Pancreas (tissue), 10 donors: ENCODE data around the gene STT3B. TPM values are rescaled to one million over a fixed set of nuclear protein-coding genes. Genes with fewer than 3 reads are reported as not detected.

ENCODE experiments used
- ATAC-seq, 4 donors: fragments of 200-7000 bp; cut with Tn5 transposase; one replicate each; pipeline versions ENCODE4 v1.8.0 to v1.9.1; 2020; ENCODE audit warnings: mild to moderate bottlenecking in 4 of 4, moderate library complexity in 4 of 4
- DNase-seq, 6 donors: peaks; one replicate each; pipeline ENCODE4 v3.0.0-alpha.2; 2020
- FAIRE-seq: peaks from 2 replicates; lab custom pipeline; 2012; peaks lifted over from hg19 to GRCh38; lab: Jason Lieb, UNC
- H3K27ac ChIP-seq, 4 donors: fragments of 200-600 bp; sonication (generic); 1 replicate in 3 of 4; 2 replicates in 1 of 4; pipeline versions ENCODE4 v1.5.0 to v1.8.0; 2020
- H3K27me3 ChIP-seq, 4 donors: fragments of 200-600 bp; one replicate each; pipeline ENCODE4 v1.8.0; 2021
- H3K36me3 ChIP-seq, 3 donors: fragments of 200-600 bp; sonication (generic) in 1 of 3; one replicate each; pipeline versions ENCODE4 v1.5.0 to v1.8.0; 2020 to 2021
- H3K4me1 ChIP-seq, 3 donors: fragments of 200-600 bp; one replicate each; pipeline ENCODE4 v1.8.0; 2021
- H3K4me3 ChIP-seq, 4 donors: fragments of 200-600 bp; sonication (generic) in 2 of 4; one replicate each; pipeline versions ENCODE4 v1.5.0 to v1.8.0; 2020 to 2021
- H3K9me3 ChIP-seq, 4 donors: fragments of 200-600 bp; one replicate each; pipeline ENCODE4 v1.8.0; 2021
- CTCF ChIP-seq, 4 donors: fragments of 200-600 bp; sonication (generic) in 3 of 4; IDR thresholded peaks; one replicate each; pipeline versions ENCODE4 v1.5.0 to v1.8.0; 2021; ENCODE audit warnings: antibody characterized with exemption in 4 of 4
- WGBS, 2 donors: extraction: QIAGEN DNeasy Blood & Tissue Kit; methylation state at CpG; one replicate each; pipeline ENCODE4 v1.1.7; 2013; 5-methylcytosine and 5-hydroxymethylcytosine counted together
- intact Hi-C, 3 donors: fragments of 100-400 bp; cut with DNase I; formaldehyde crosslinking; loops; one replicate each; pipeline versions ENCODE4 v1.11.1 to v1.14.2; 2022
- polyA plus RNA-seq, 2 donors: library from polyadenylated mRNA; stranded (reverse); fragments of 200-250 nt; gene quantifications; one replicate each; pipeline ENCODE4 v1.2.3, GENCODE V29; 2013
- total RNA-seq, 6 donors: library from RNA; stranded (reverse); fragmentation: NEBNext Ultra II Directional in 4 of 6; extraction: Animal tissue kit (Norgen Biotek cat#: 25700) in 4 of 6; gene quantifications; one replicate each; pipeline versions ENCODE4 v1.2.1 to v1.2.4, GENCODE V29; 2021 to 2023
- donor health status: healthy with polysubstance abuse.
- donor health status: DM: no; HTN: no; CAD: no; lungs with moderate emphysema.
- donor health status: DM: no; HTN: no; CAD: no.
- donor health status: control.
- donor health status: control.
- donor health status: Bipolar disorder and iron deficiency.
- donor health status: DM: yes; HTN: yes; CAD: no.
- donor health status: DM: no; HTN: no; CAD: no.
- donor health status: DM: no; HTN: no; CAD: no.
- donor health status: DM: yes; HTN: yes; CAD: no.

Gene STT3B
- total and polyA plus RNA-seq, 8 donors = 23.7 to 61.9 (median 51.0) TPM

GRCh38 chr3:31559872-31560534 is 27.3 kb downstream of the STT3B start:
- FAIRE-seq (no peak), DNase-seq (no peak), ATAC-seq (no peak)
- H3K9me3 ChIP-seq = no peaks in the 10 kb centered on the region
- H3K27ac ChIP-seq = no peak overlapping the region
- no peak for TF ChIP-seq CTCF (IDR thresholded peaks at IDR 0.05)
- no peak overlapping the region for H3K4me3 ChIP-seq
- peaks cover 0 to 18% (median 18%) of the 10 kb centered on the region in 3 donors for H3K4me1 ChIP-seq
- H3K36me3 ChIP-seq = no peaks in the 10 kb centered on the region
- no peaks in the 10 kb centered on the region for H3K27me3 ChIP-seq
- intact Hi-C loops = no loop called here
- 92 to 96% methylated on average over 2 of the region's 2 CpGs for WGBS, 2 donors

GRCh38 chr3:31561891-31562290 is 29.2 kb downstream of the STT3B start:
- FAIRE-seq (no peak), ATAC-seq (no peak), DNase-seq (peak in 1 of 6 donors; percentile 35)
- intact Hi-C loops = no loop called here
- Histone ChIP-seq H3K9me3 (no peaks in the 10 kb centered on the region), H3K36me3 (no peaks in the 10 kb centered on the region), H3K4me3 (no peak overlapping the region), H3K27ac (no peak overlapping the region), H3K4me1 (peaks cover 10 to 24% (median 23%) of the 10 kb centered on the region in 3 donors), H3K27me3 (no peaks in the 10 kb centered on the region)
- 88 to 93% methylated on average over 5 of the region's 5 CpGs for WGBS, 2 donors
- TF ChIP-seq CTCF (IDR thresholded peaks at IDR 0.05) = no peak

- Histone ChIP-seq H3K36me3 (no peaks in the 10 kb centered on the region), H3K27ac (no peak overlapping the region), H3K4me3 (no peak overlapping the region), H3K27me3 (no peaks in the 10 kb centered on the region), H3K9me3 (no peaks in the 10 kb centered on the region), H3K4me1 (peaks cover 10 to 29% (median 24%) of the 10 kb centered on the region in 3 donors)
- FAIRE-seq (no peak), ATAC-seq (peak in 1 of 4 donors; percentile 13), DNase-seq (peak in 1 of 6 donors; percentile 24)
- no peak for TF ChIP-seq CTCF (IDR thresholded peaks at IDR 0.05)
- intact Hi-C loops = no loop called here
- WGBS, 2 donors = 93 to 94% methylated on average over 8 of the region's 8 CpGs
Measured at GRCh38 chr3:31562525-31562924, 29.8 kb downstream of the STT3B start.

GRCh38 chr3:31565288-31565687 is 32.6 kb downstream of the STT3B start:
- ATAC-seq (peak; percentile 55 to 75 (median 71)), FAIRE-seq (no peak)
- H3K4me1 ChIP-seq = peaks cover 10 to 34% (median 24%) of the 10 kb centered on the region in 3 donors

More at GRCh38 chr3:31565288-31565687, 32.6 kb downstream of the STT3B start:
- 11 to 19% methylated on average over 1 of the region's 1 CpG for WGBS, 2 donors
- Histone ChIP-seq H3K27me3 (no peaks in the 10 kb centered on the region), H3K27ac (no peak overlapping the region), H3K9me3 (no peaks in the 10 kb centered on the region), H3K4me3 (no peak overlapping the region), H3K36me3 (no peaks in the 10 kb centered on the region)
- intact Hi-C loops = no loop called here
- no peak for DNase-seq
- TF ChIP-seq CTCF (IDR thresholded peaks at IDR 0.05) = no peak
